SK-N-MC (cell line): ENCODE measurements around the gene ASB10.

Experiments used
- EZH2 ChIP-seq: fragments of 200-600 bp; sonication (generic); IDR thresholded peaks from one replicate; pipeline ENCODE4 v1.6.1; 2017; ENCODE audit warnings: antibody characterized with exemption
- FOXP2 ChIP-seq: optimal IDR thresholded peaks from 2 replicates; pipeline ENCODE3; 2011; ENCODE audit warnings: mild to moderate bottlenecking, moderate library complexity; ENCODE audit not compliant: insufficient read depth; ENCODE audit errors: extremely low read length, control extremely low read depth
- POLR2AphosphoS5 ChIP-seq: IDR thresholded peaks from 2 replicates; pipeline ENCODE4 v1.6.1; 2012; ENCODE audit warnings: mild to moderate bottlenecking, low read depth, low read length, borderline replicate concordance

DNA sequence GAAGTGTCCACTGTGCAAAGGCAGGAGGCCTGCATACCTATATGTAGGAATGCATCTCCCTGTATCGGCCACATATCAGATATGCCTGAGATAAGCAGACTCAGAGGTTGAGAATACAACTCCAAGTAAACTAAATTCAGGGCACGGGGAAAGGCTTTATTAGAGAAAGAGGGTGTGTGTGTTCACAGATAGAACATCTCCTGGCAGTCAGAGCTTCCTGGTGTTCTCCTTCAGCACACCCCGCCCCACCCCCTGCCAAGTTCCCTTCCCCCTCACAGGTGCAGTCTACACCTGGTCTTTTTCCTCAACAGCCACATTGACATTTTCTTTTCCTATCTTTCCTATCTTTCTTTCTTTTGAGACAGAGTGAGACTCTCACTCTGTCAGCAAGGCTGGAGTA is 36.7 kb downstream of the ASB10 start:
- TF ChIP-seq POLR2AphosphoS5 (no peak), EZH2 (no peak), FOXP2 (no peak)
